Measurements from ENCODE around the gene TBL1XR1. TPM values are rescaled to one million over a fixed set of nuclear protein-coding genes. Genes with fewer than 3 reads are reported as not detected.

The TBL1XR1 gene
- total and polyA plus RNA-seq, 2 of the 4 experiments (the other 2 are of a cell fraction), result 25.2 to 170 TPM

DNA sequence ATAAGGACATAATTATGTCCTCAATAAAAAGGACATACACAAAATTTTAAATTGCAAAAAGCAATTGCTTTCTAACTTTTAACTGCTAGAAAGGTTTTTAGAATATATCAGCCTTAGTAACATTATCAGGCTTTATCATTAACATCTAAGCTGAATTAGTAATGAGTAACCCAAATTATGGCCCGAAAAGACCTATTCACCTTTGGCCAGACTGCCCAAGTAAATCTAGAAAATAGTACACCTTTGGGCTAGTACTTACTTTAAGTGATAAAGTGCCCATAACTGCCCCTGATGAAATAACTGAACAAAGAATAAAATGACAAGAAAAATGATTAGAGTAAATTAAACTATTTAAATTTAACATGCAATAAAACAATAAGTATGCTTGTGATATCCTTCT, 117.2 kb downstream of the TBL1XR1 start:
- Histone ChIP-seq H3K4me1 (ENCODE audit: control insufficient read depth, insufficient read depth, low read length) (no peaks in the 10 kb centered on the region), H2AK5ac (ENCODE audit: low read depth, low read length) (no peak overlapping the region), H4K91ac (ENCODE audit: insufficient read depth, low read depth, low read length) (no peak overlapping the region), H3K4me3 (ENCODE audit: insufficient read depth, low read depth, low read length) (no peak overlapping the region), H3K23ac (ENCODE audit: low read depth, low read length) (no peak overlapping the region), H2AK9ac (replicated peaks; ENCODE audit: low read depth, low read length, poor library complexity) (no peak overlapping the region), H2BK5ac (ENCODE audit: low read depth, low read length, poor library complexity, severe bottlenecking) (no peak overlapping the region), H3K14ac (replicated peaks; ENCODE audit: low read depth, low read length) (no peak overlapping the region), H4K8ac (ENCODE audit: low read depth in 2 of 2, low read length in 2 of 2) (no peak overlapping the region), H3K27me3 (ENCODE audit: control insufficient read depth, insufficient read depth, low read length) (no peaks in the 10 kb centered on the region), H2BK120ac (ENCODE audit: low read depth, low read length) (no peak overlapping the region), H2BK20ac (ENCODE audit: low read depth, low read length) (no peak overlapping the region), H3K9me1 (ENCODE audit: insufficient read depth, low read length) (peaks cover 2% of the 10 kb centered on the region; the same call in 1 of the 2 replicates), H3K18ac (ENCODE audit: low read depth, low read length) (no peak overlapping the region), H4K5ac (ENCODE audit: low read depth, low read length) (no peak overlapping the region), H3K56ac (ENCODE audit: extremely low read depth, insufficient read depth, low read length) (no peak overlapping the region), H3K9me3 (ENCODE audit: control insufficient read depth, insufficient read depth, low read length) (no peaks in the 10 kb centered on the region), H3K79me1 (ENCODE audit: low read depth in 1 of 2, low read length in 2 of 2) (peaks cover 27 to 51% of the 10 kb centered on the region in 2 experiments), H3K9ac (ENCODE audit: low read depth, low read length) (no peak overlapping the region), H2AFZ (replicated peaks; ENCODE audit: low read length, poor library complexity) (no peak overlapping the region), H4K20me1 (ENCODE audit: insufficient read depth, low read length) (peaks cover 35% of the 10 kb centered on the region), H2BK15ac (ENCODE audit: low read depth, low read length) (no peak overlapping the region), H3K36me3 (ENCODE audit: control insufficient read depth, insufficient read depth, low read length) (no peaks in the 10 kb centered on the region), H3K4ac (ENCODE audit: low read depth, low read length) (no peak overlapping the region), H3K27ac (ENCODE audit: insufficient read depth, low read length) (no peak overlapping the region), H3K4me2 (ENCODE audit: low read depth, low read length) (no peak overlapping the region)
- no CpG with 5 or more reads among the region's 1 CpG for WGBS, 2 experiments (ENCODE audit: extremely low coverage in 2 of 2, insufficient read length in 1 of 2)
- POLR2A ChIA-PET (ENCODE audit: unreplicated experiment), result no interaction called here
- intact Hi-C loops (cut with micrococcal nuclease) (no loop called here), dilution Hi-C loops (cut with HindIII; ENCODE audit: low sequenced_read_pairs, unreplicated experiment) (no loop called here), in situ Hi-C loops (cut with MboI; ENCODE audit: low sequenced_read_pairs) (no loop called here)
- no peak for TF ChIP-seq RCOR1 (IDR thresholded peaks at IDR 0.05; ENCODE audit: insufficient replicate concordance, low read length)
- TF ChIP-seq, protein P1, sequence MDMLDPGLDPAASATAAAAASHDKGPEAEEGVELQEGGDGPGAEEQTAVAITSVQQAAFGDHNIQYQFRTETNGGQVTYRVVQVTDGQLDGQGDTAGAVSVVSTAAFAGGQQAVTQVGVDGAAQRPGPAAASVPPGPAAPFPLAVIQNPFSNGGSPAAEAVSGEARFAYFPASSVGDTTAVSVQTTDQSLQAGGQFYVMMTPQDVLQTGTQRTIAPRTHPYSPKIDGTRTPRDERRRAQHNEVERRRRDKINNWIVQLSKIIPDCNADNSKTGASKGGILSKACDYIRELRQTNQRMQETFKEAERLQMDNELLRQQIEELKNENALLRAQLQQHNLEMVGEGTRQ (IDR thresholded peaks at IDR 0.05; ENCODE audit: low read depth, low read length), result no peak
- TF ChIP-seq MAZ (IDR thresholded peaks at IDR 0.05; ENCODE audit: borderline replicate concordance, low read depth, low read length), result no peak
- TF ChIP-seq MXI1 (IDR thresholded peaks at IDR 0.05; ENCODE audit: borderline replicate concordance, low read depth, low read length), result no peak
- no peak for TF ChIP-seq POLR2A (IDR thresholded peaks at IDR 0.05; ENCODE audit: low read depth, low read length)
- TF ChIP-seq RAD21 (IDR thresholded peaks at IDR 0.05; ENCODE audit: low read length), result no peak
- TF ChIP-seq BHLHE40 (IDR thresholded peaks at IDR 0.05; ENCODE audit: low read depth, low read length), result no peak
- no peak for TF ChIP-seq NFE2L2 (IDR thresholded peaks at IDR 0.05; ENCODE audit: low read depth, low read length)
- TF ChIP-seq, protein P2, sequence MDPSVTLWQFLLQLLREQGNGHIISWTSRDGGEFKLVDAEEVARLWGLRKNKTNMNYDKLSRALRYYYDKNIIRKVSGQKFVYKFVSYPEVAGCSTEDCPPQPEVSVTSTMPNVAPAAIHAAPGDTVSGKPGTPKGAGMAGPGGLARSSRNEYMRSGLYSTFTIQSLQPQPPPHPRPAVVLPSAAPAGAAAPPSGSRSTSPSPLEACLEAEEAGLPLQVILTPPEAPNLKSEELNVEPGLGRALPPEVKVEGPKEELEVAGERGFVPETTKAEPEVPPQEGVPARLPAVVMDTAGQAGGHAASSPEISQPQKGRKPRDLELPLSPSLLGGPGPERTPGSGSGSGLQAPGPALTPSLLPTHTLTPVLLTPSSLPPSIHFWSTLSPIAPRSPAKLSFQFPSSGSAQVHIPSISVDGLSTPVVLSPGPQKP (IDR thresholded peaks at IDR 0.05; ENCODE audit: borderline replicate concordance, low read depth, low read length), result no peak
- TF ChIP-seq, protein P3, sequence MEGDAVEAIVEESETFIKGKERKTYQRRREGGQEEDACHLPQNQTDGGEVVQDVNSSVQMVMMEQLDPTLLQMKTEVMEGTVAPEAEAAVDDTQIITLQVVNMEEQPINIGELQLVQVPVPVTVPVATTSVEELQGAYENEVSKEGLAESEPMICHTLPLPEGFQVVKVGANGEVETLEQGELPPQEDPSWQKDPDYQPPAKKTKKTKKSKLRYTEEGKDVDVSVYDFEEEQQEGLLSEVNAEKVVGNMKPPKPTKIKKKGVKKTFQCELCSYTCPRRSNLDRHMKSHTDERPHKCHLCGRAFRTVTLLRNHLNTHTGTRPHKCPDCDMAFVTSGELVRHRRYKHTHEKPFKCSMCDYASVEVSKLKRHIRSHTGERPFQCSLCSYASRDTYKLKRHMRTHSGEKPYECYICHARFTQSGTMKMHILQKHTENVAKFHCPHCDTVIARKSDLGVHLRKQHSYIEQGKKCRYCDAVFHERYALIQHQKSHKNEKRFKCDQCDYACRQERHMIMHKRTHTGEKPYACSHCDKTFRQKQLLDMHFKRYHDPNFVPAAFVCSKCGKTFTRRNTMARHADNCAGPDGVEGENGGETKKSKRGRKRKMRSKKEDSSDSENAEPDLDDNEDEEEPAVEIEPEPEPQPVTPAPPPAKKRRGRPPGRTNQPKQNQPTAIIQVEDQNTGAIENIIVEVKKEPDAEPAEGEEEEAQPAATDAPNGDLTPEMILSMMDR (conservative IDR thresholded peaks at IDR 0.05; ENCODE audit: low read depth, low read length), result no peak
- TF ChIP-seq MAFK (IDR thresholded peaks at IDR 0.05; ENCODE audit: low read depth, low read length), result no peak
- TF ChIP-seq SMC3 (IDR thresholded peaks at IDR 0.05; ENCODE audit: low read depth, low read length), result no peak
- no peak for TF ChIP-seq CHD1 (IDR thresholded peaks at IDR 0.05; ENCODE audit: low read depth, low read length)
- TF ChIP-seq CEBPB (IDR thresholded peaks at IDR 0.05; ENCODE audit: low read depth, low read length), result no peak
- TF ChIP-seq FOS (IDR thresholded peaks at IDR 0.05; ENCODE audit: low read depth, low read length), result no peak
- no TSS peak for BruUV-seq (replicated peaks)
- CTCF ChIA-PET, result interaction anchor here (0.6 kb wide), 1 partner anchor 10 kb away, joined by 3 read pairs; no protein-coding TSS in a partner anchor
- no peak for ATAC-seq (ENCODE audit: low read depth)
- DNase-seq, result no peak

All from IMR-90 (cell line).